Mucosa of descending colon (tissue), 3 donors: ENCODE results near the gene CIB1. TPM values are rescaled to one million over a fixed set of nuclear protein-coding genes. Genes with fewer than 3 reads are reported as not detected.

Source experiments
- ATAC-seq: fragments of 200-7000 bp; cut with Tn5 transposase; one replicate; pipeline ENCODE4 v1.9.1; 2020; ENCODE audit warnings: mild to moderate bottlenecking, moderate library complexity
- DNase-seq, 3 donors: peaks; one replicate each; pipeline ENCODE4 v3.0.0-alpha.2; 2020
- H3K36me3 ChIP-seq: fragments of 200-600 bp; one replicate; pipeline ENCODE4 v1.8.0; 2021; ENCODE audit warnings: low read depth, mild to moderate bottlenecking
- H3K4me1 ChIP-seq: fragments of 200-600 bp; one replicate; pipeline ENCODE4 v1.8.0; 2021; ENCODE audit warnings: low read depth, mild to moderate bottlenecking
- H3K4me3 ChIP-seq: fragments of 200-600 bp; one replicate; pipeline ENCODE4 v1.8.0; 2021; ENCODE audit warnings: mild to moderate bottlenecking
- H3K9me3 ChIP-seq: fragments of 200-600 bp; one replicate; pipeline ENCODE4 v1.8.0; 2021; ENCODE audit warnings: mild to moderate bottlenecking
- CTCF ChIP-seq: fragments of 200-600 bp; IDR thresholded peaks from one replicate; pipeline ENCODE4 v1.8.0; 2022; ENCODE audit warnings: antibody characterized with exemption, mild to moderate bottlenecking
- intact Hi-C, 2 donors: fragments of 100-400 bp; cut with DNase I in 1 of 2; cut with micrococcal nuclease in 1 of 2; formaldehyde crosslinking; loops; one replicate each; pipeline versions ENCODE4 v1.11.0 to v1.11.1; 2022; cut with DNase I, micrococcal nuclease
- total RNA-seq, 3 donors: library from RNA; stranded (reverse); fragmentation: NEBNext Ultra II Directional in 2 of 3; extraction: Animal tissue kit (Norgen Biotek cat#: 25700) in 2 of 3; gene quantifications; one replicate each; pipeline versions ENCODE4 v1.2.1 to v1.2.4, GENCODE V29; 2021 to 2023
- donor health status: DM: no; HTN: no; CAD: no; lungs with moderate emphysema.
- donor health status: DM: no; HTN: no; CAD: no.
- donor health status: DM: no; HTN: yes; CAD: no.

Gene CIB1
- total RNA-seq, 3 donors from 2014 or later = 126 to 273 (median 209) TPM

- peaks cover 21% of the 10 kb centered on the region for H3K4me1 ChIP-seq
- DNase-seq (no peak), ATAC-seq (no peak)
- H3K36me3 ChIP-seq = no peaks in the 10 kb centered on the region
- TF ChIP-seq CTCF = no peak
- intact Hi-C loops = no loop called here
- H3K9me3 ChIP-seq = no peaks in the 10 kb centered on the region
- H3K4me3 ChIP-seq = no peak overlapping the region
Observed at GRCh38 chr15:90207252-90207651, 26.5 kb downstream of the CIB1 start.

GRCh38 chr15:90205886-90206285, 27.9 kb downstream of the CIB1 start:
- H3K4me3 ChIP-seq = no peak overlapping the region
- H3K4me1 ChIP-seq = peaks cover 11% of the 10 kb centered on the region
- DNase-seq (peak in 1 of 3 donors; percentile 31), ATAC-seq (no peak)
- no peaks in the 10 kb centered on the region for H3K9me3 ChIP-seq
- TF ChIP-seq CTCF = no peak
- intact Hi-C loops = no loop called here
- no peaks in the 10 kb centered on the region for H3K36me3 ChIP-seq

DNA sequence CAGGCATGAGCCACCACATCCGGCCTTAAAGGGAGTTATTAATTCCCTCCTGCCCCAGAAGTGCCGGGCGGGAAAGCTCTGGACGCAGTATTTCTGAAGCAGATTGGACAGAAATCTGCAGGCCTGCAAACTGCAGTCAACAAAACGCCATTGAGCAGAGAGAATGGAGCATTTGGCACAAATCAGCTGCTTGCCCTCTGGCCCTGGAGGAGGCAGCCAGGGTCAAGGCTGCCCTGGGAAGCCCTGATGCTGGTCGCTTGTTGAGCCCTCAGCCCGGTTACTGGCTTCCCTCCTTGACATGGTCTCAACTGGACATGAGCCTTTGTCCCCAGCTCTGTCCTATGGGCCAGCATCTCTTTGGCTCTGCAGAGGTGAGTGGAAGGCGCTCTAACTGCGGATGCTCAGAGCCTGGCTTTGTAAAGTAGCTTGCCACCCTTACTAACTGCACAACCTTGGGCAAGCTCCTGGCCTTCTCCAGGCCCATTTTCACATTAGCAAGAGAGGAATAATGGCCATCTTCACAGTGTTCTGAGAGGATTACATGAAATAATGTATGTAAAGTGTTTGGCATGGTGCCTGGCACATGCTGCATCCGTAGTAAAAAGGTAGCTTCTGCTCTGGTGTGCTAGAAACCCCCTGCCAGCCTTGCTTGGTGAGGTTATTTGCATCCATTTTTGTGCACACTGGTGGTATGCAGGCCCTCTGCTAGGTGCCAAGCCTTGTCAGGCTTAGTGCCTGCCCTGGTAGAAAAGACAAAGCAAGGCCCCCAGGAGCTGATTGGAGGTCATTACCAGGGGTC, 28.5 kb downstream of the CIB1 start:
- no peak for TF ChIP-seq CTCF
- no peaks in the 10 kb centered on the region for H3K9me3 ChIP-seq
- ATAC-seq (no peak), DNase-seq (peak in 2 of 3 donors; percentile 14 to 19)
- intact Hi-C loops = no loop called here
- peaks cover 16% of the 10 kb centered on the region for H3K4me1 ChIP-seq
- H3K36me3 ChIP-seq = no peaks in the 10 kb centered on the region
- H3K4me3 ChIP-seq = no peak overlapping the region

GRCh38 chr15:90203922-90204321, 29.8 kb downstream of the CIB1 start:
- H3K4me1 ChIP-seq = peaks cover 17% of the 10 kb centered on the region
- no peak for TF ChIP-seq CTCF
- peak in 1 of 3 donors; percentile 38 for DNase-seq
- ATAC-seq = no peak
- no peaks in the 10 kb centered on the region for H3K9me3 ChIP-seq
- H3K36me3 ChIP-seq = no peaks in the 10 kb centered on the region
- no peak overlapping the region for H3K4me3 ChIP-seq
- intact Hi-C loops = no loop called here

GRCh38 chr15:90203473-90203872, 30.3 kb downstream of the CIB1 start:
- peaks cover 17% of the 10 kb centered on the region for H3K4me1 ChIP-seq
- TF ChIP-seq CTCF = no peak
- intact Hi-C loops = no loop called here
- ATAC-seq (no peak), DNase-seq (peak in 1 of 3 donors; percentile 22)
- H3K4me3 ChIP-seq = no peak overlapping the region
- no peaks in the 10 kb centered on the region for H3K36me3 ChIP-seq
- H3K9me3 ChIP-seq = no peaks in the 10 kb centered on the region
